GM06990 (cell line): ENCODE data around the gene SCRN2.

Experiments
- DNase-seq: peaks from one replicate; pipeline ENCODE4 v3.0.0-alpha.2; 2011; ENCODE audit not compliant: insufficient read length; ENCODE audit errors: extremely low read depth
- H3K27me3 ChIP-seq: replicated peaks from 2 replicates; pipeline ENCODE4 v1.6.0; 2011; ENCODE audit warnings: low read length; ENCODE audit not compliant: control insufficient read depth, insufficient read depth
- H3K36me3 ChIP-seq: 2 replicates; pipeline ENCODE4 v1.5.1; 2011; ENCODE audit warnings: low read length; ENCODE audit not compliant: control insufficient read depth, insufficient read depth
- H3K4me3 ChIP-seq: replicated peaks from 2 replicates; pipeline ENCODE4 v1.5.1; 2011; ENCODE audit warnings: low read depth, mild to moderate bottlenecking, control low read depth, low read length
- CTCF ChIP-seq: IDR thresholded peaks from 2 replicates; pipeline ENCODE4 v1.5.1; 2011; ENCODE audit warnings: low read length, control low read depth, mild to moderate bottlenecking, inconsistent platforms; ENCODE audit not compliant: insufficient read depth, poor library complexity, severe bottlenecking

Gene SCRN2

GRCh38 chr17:47866941-47867340 is 25.9 kb upstream of the SCRN2 start:
- peaks cover 3% of the 10 kb centered on the region for H3K27me3 ChIP-seq
- TF ChIP-seq CTCF: no peak
- H3K36me3 ChIP-seq: no peaks in the 10 kb centered on the region
- H3K4me3 ChIP-seq: no peak overlapping the region
- no peak for DNase-seq

- Histone ChIP-seq H3K36me3 (no peaks in the 10 kb centered on the region), H3K4me3 (no peak overlapping the region), H3K27me3 (peaks cover 2% of the 10 kb centered on the region)
- DNase-seq: no peak
- TF ChIP-seq CTCF: no peak
Observed at GRCh38 chr17:47864791-47865216, 23.7 kb upstream of the SCRN2 start.

- Histone ChIP-seq H3K27me3 (no peaks in the 10 kb centered on the region; the same call in 1 of the 2 replicates), H3K4me3 (no peak overlapping the region), H3K36me3 (no peaks in the 10 kb centered on the region)
- no peak for DNase-seq
- no peak for TF ChIP-seq CTCF
Observed at GRCh38 chr17:47862621-47863440, 21.8 kb upstream of the SCRN2 start.

- no peaks in the 10 kb centered on the region for H3K36me3 ChIP-seq
- H3K4me3 ChIP-seq: no peak overlapping the region
- TF ChIP-seq CTCF: no peak
- DNase-seq: no peak
- no peaks in the 10 kb centered on the region for H3K27me3 ChIP-seq
Observed at GRCh38 chr17:47860386-47860785, 19.3 kb upstream of the SCRN2 start.

- H3K36me3 ChIP-seq: no peaks in the 10 kb centered on the region
- no peak for TF ChIP-seq CTCF
- H3K4me3 ChIP-seq: no peak overlapping the region
- H3K27me3 ChIP-seq: peaks cover 4% of the 10 kb centered on the region
- DNase-seq: no peak
Observed at GRCh38 chr17:47857551-47858455, 16.7 kb upstream of the SCRN2 start.
